ENCODE results near the gene KCNA5. TPM values are rescaled to one million over a fixed set of nuclear protein-coding genes. Genes with fewer than 3 reads are reported as not detected.

KCNA5 gene
- polyA plus RNA-seq, 1 donor (not counting 4 experiments of a cell fraction or from before 2014, with no cell fraction given) = not detected

DNA sequence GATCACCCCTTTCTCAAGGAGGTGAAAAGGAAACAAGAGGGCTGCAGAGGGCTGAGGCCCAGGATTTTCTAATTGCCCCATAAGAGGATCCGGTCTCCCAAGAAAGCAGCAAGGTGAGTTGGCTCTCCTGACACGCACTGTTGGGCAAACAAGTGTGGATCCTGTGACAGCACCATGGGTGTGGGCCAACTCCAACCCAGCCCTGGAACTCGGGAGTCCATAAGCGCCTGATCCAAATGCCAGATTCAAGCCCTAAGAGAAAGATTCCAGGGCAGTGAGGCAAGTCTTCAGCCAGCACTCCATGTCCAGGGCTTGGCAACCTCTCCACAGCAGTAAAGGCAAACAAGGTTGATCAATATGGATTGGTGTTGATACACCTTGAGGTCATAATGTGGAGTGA, 33.1 kb downstream of the KCNA5 start:
- peaks cover 16% of the 10 kb centered on the region for H3K27me3 ChIP-seq (ENCODE audit: control insufficient read depth, extremely low read depth, insufficient read depth, low read length)
- H3K36me3 ChIP-seq (ENCODE audit: control insufficient read depth in 2 of 2, extremely low read depth in 1 of 2, insufficient read depth in 2 of 2, low read length in 2 of 2) = no peaks in the 10 kb centered on the region
- no peak overlapping the region for H3K27ac ChIP-seq (ENCODE audit: control insufficient read depth, insufficient read depth, low read length)
- H3K4me1 ChIP-seq (ENCODE audit: control insufficient read depth, extremely low read depth, insufficient read depth, low read length) = no peaks in the 10 kb centered on the region
- H3K9ac ChIP-seq (ENCODE audit: control insufficient read depth, extremely low read depth, insufficient read depth, low read length) = no peak overlapping the region
- dilution Hi-C loops (cut with MboI; ENCODE audit: extremely low pct_ligation_motif_present, low sequenced_read_pairs) = no loop called here
- no peaks in the 10 kb centered on the region for H3K79me2 ChIP-seq (ENCODE audit: control insufficient read depth, insufficient read depth, low read length)
- H4K20me1 ChIP-seq (ENCODE audit: control insufficient read depth, extremely low read depth, insufficient read depth, low read length) = no peaks in the 10 kb centered on the region
- no peak overlapping the region for H2AFZ ChIP-seq (ENCODE audit: control insufficient read depth, low read length)
- FAIRE-seq = no peak
- TF ChIP-seq, protein P1, sequence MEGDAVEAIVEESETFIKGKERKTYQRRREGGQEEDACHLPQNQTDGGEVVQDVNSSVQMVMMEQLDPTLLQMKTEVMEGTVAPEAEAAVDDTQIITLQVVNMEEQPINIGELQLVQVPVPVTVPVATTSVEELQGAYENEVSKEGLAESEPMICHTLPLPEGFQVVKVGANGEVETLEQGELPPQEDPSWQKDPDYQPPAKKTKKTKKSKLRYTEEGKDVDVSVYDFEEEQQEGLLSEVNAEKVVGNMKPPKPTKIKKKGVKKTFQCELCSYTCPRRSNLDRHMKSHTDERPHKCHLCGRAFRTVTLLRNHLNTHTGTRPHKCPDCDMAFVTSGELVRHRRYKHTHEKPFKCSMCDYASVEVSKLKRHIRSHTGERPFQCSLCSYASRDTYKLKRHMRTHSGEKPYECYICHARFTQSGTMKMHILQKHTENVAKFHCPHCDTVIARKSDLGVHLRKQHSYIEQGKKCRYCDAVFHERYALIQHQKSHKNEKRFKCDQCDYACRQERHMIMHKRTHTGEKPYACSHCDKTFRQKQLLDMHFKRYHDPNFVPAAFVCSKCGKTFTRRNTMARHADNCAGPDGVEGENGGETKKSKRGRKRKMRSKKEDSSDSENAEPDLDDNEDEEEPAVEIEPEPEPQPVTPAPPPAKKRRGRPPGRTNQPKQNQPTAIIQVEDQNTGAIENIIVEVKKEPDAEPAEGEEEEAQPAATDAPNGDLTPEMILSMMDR (optimal IDR thresholded peaks at IDR 0.05 in 1 of 3, IDR thresholded peaks at IDR 0.05 in 1 of 3, conservative IDR thresholded peaks at IDR 0.05 in 1 of 3; ENCODE audit: extremely low read depth in 1 of 3, insufficient read depth in 2 of 3, low read length in 3 of 3) = no peak
- no peak for TF ChIP-seq EZH2 (IDR thresholded peaks at IDR 0.05; ENCODE audit: low read length)
- no peak for DNase-seq (ENCODE audit: low read depth, low spot score)
- H3K9me1 ChIP-seq (ENCODE audit: control insufficient read depth, extremely low read depth, insufficient read depth, low read length) = no peaks in the 10 kb centered on the region
- H3K4me2 ChIP-seq (ENCODE audit: control insufficient read depth, extremely low read depth, insufficient read depth, low read depth, low read length) = no peak overlapping the region
- no peaks in the 10 kb centered on the region for H3K9me3 ChIP-seq (ENCODE audit: control insufficient read depth, low read depth, low read length)
- H3K4me3 ChIP-seq (ENCODE audit: control insufficient read depth in 2 of 3, extremely low read depth in 1 of 3, insufficient read depth in 2 of 3, low read depth in 1 of 3, low read length in 3 of 3) = no peak overlapping the region

DNA sequence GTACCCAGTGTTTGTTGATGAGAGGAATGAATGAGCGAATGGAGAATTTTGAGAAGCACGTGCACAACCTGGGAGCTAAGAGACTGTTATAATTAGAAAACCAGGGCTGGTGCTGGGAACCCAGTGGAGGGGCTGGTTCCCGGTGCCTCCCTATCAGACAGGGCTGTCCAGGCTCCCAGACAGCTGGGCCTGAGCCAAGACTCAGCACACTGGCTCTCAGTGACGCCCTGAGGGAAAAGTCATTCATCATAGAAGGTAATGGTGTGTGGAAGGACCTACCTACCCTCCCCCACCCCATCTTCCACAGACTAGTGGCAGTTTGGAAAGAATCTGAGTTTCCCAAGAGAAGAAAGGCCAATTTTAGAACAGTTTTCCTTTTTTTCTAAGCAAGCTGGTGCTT, 34.7 kb downstream of the KCNA5 start:
- no peaks in the 10 kb centered on the region for H3K79me2 ChIP-seq (ENCODE audit: control insufficient read depth, insufficient read depth, low read length)
- TF ChIP-seq, protein P1 (optimal IDR thresholded peaks at IDR 0.05 in 1 of 3, IDR thresholded peaks at IDR 0.05 in 1 of 3, conservative IDR thresholded peaks at IDR 0.05 in 1 of 3; ENCODE audit: extremely low read depth in 1 of 3, insufficient read depth in 2 of 3, low read length in 3 of 3) = no peak
- TF ChIP-seq EZH2 (IDR thresholded peaks at IDR 0.05; ENCODE audit: low read length) = no peak
- no peak for FAIRE-seq
- H3K4me1 ChIP-seq (ENCODE audit: control insufficient read depth, extremely low read depth, insufficient read depth, low read length) = no peaks in the 10 kb centered on the region
- dilution Hi-C loops (cut with MboI; ENCODE audit: extremely low pct_ligation_motif_present, low sequenced_read_pairs) = no loop called here
- no peak overlapping the region for H2AFZ ChIP-seq (ENCODE audit: control insufficient read depth, low read length)
- peaks cover 19% of the 10 kb centered on the region for H3K27me3 ChIP-seq (ENCODE audit: control insufficient read depth, extremely low read depth, insufficient read depth, low read length)
- H3K9ac ChIP-seq (ENCODE audit: control insufficient read depth, extremely low read depth, insufficient read depth, low read length) = no peak overlapping the region
- no peaks in the 10 kb centered on the region for H3K9me3 ChIP-seq (ENCODE audit: control insufficient read depth, low read depth, low read length)
- H3K9me1 ChIP-seq (ENCODE audit: control insufficient read depth, extremely low read depth, insufficient read depth, low read length) = no peaks in the 10 kb centered on the region
- no peak overlapping the region for H3K27ac ChIP-seq (ENCODE audit: control insufficient read depth, insufficient read depth, low read length)
- no peak overlapping the region for H3K4me2 ChIP-seq (ENCODE audit: control insufficient read depth, extremely low read depth, insufficient read depth, low read depth, low read length)
- H4K20me1 ChIP-seq (ENCODE audit: control insufficient read depth, extremely low read depth, insufficient read depth, low read length) = no peaks in the 10 kb centered on the region
- DNase-seq (ENCODE audit: low read depth, low spot score) = no peak
- H3K36me3 ChIP-seq (ENCODE audit: control insufficient read depth in 2 of 2, extremely low read depth in 1 of 2, insufficient read depth in 2 of 2, low read length in 2 of 2) = no peaks in the 10 kb centered on the region
- no peak overlapping the region for H3K4me3 ChIP-seq (ENCODE audit: control insufficient read depth in 2 of 3, extremely low read depth in 1 of 3, insufficient read depth in 2 of 3, low read depth in 1 of 3, low read length in 3 of 3)

Measured in keratinocyte (primary cell).